ENCODE measurements around the gene CLIP1.

CLIP1 gene

GRCh38 chr12:122354958-122355641, 67.4 kb downstream of the CLIP1 start:
- no peak for DNase-seq

DNA sequence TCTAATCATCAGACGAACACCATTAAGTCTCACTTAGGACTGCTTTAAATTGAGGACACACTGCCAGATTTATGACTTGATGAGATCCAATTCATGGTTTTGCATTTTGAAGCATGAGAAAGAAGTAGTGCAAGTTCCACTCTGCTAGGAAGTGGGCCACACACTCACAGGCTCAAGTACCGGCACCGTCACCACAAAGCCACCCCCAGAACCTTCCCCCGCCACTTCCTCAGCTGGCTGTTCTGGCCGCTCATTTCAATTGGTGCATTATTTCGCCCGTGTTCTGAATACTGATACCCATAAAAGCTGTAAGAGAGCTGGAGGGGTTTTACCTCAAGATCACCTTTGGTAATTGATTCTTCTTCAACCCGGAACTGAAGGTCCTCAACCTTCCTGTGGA, 70.1 kb downstream of the CLIP1 start:
- DNase-seq: no peak

- DNase-seq: no peak
Observed at GRCh38 chr12:122350141-122350848, 72.2 kb downstream of the CLIP1 start.

DNA sequence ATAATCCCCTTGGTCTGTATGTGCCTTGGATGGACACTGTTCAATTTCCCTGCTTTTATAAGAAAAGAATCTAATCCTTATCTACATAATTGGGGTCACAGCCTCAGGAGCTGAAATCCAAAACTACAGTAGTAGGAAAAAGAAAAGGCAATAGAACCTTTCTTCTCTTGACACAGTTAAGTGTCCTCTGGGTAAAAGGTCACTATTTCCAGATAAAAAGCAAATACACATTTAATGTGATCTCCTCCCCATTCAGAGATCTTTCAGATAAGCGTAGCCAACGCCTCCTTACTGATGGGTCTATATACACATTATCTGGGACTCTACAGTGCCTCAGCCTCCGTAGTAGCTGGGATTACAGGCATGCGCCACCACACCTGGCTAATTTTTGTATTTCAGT, 73.4 kb downstream of the CLIP1 start:
- no peak for DNase-seq

DNA sequence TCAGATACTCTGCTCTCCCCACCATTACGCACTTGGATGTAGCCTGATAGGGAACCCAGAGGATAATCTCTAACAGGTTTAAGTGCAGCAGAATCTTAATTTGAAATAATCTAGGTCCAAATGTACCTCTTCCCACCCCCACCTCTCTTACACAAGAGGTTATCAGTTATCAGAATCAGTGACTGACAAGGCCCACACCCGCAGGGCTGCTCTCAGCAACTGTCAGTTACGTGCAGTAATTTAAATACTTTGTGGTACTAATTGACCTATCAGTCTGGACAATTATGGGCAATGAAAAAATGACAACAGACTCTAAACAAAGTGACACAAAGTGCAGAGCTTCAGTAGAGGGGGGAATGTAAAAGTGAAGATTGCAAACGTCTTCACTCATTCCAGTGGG, 74.0 kb downstream of the CLIP1 start:
- no peak for DNase-seq

- no peak for DNase-seq
Observed at GRCh38 chr12:122346054-122346453, 76.4 kb downstream of the CLIP1 start.

- DNase-seq: no peak
Observed at GRCh38 chr12:122345042-122345441, 77.4 kb downstream of the CLIP1 start.

GRCh38 chr12:122336015-122336946, 86.2 kb downstream of the CLIP1 start:
- peak; percentile 39 for DNase-seq

- DNase-seq: no peak
Observed at GRCh38 chr12:122333142-122334087, 89.1 kb downstream of the CLIP1 start.

DNA sequence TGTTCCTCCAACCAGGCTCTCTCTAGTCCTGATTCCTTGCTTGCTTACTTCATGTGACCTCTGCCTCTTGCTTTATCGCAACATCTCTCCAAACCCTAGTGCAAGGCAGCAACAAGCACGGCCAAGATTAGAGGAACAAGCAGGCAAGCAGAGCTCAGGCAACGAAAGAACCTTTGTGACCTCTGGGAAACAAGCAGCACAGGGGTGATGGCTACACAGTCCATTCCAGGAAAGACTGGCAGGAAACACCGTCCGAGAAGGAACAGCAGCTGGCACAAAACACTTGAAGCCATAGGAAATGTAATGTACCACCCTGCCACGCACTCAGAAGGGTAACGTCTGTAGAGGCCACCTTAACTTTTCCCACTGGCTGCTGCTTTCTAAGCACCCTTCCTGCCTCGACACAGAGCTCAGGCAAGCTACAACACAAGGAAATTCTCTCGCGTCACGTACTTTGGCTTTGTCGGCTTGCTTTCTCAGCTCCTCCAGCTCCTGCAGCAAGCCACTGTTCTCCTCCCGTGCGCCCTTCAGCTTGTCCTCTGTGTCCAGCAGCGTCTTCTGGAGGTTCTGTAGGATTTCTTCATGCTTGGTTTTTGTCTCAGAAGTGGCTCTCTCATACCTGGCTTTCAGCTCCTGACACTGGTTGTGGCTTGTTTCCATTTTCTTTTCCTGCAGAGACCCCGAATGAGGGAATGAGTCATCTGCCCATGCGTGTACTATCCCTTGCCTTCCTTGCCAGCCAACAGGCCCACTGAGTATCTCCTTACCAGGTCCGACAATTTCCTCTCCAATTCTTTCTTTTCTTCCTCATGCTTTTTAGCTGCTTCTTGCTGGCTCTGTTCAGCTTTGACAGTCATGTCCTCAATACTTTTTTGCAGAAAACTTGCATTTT, 94.7 kb downstream of the CLIP1 start:
- DNase-seq: no peak

DNA sequence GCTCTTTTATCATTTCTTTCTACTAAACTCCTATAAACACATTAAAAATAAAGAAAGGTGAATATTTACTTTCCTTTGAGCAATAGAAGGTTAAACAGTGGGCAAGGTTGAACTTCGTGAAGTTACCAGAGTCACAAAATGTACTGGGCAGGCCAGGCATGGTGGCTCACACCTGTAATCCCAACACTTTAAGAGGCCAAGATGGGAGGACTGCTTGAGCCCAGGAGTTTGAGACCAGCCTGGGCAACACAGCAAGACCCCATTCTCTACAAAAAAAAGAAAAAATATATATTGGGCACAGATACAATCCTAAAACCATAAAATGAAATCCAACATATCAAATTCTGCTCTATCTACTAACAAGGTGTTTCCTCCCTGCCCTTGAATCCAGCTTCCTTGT, 95.5 kb downstream of the CLIP1 start:
- no peak for DNase-seq

- DNase-seq: no peak
Observed at GRCh38 chr12:122326586-122326985, 95.9 kb downstream of the CLIP1 start.

DNA sequence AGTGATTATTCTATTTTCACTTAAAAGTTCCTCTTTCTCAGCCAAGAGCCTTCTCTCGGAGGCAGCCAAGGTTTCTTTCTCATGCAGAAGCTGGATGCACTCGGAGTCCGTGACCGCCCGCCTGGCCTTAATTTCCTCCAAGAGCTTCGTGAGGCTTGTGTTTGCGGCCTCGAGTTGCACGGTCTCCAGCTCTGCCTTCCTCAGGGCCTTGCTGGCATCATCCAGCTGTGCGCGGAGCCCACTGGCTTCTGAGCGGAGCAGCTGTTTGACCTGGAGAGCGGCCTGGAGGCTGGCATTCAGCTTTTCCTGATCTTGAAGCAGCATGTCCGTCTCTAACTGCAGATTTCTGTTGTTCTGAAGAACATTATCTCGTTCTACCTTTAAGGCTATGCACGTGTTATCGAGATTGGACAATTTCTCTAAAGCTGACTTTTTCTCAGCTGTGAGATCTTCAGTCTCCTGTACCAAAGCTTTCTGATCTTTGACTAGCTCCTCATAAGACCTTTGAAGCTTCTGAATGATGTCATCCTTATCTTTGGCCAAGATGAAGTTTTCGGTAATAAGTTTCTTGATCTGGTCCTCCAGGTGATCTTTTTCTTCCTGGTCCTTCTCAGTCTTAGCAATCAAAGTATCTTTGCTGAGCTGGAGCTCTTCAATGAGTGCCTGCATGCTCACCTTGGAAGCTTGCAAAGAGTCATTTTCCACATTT, 99.0 kb downstream of the CLIP1 start:
- DNase-seq: no peak

GRCh38 chr12:122322501-122322900, 100.0 kb downstream of the CLIP1 start:
- no peak for DNase-seq

DNA sequence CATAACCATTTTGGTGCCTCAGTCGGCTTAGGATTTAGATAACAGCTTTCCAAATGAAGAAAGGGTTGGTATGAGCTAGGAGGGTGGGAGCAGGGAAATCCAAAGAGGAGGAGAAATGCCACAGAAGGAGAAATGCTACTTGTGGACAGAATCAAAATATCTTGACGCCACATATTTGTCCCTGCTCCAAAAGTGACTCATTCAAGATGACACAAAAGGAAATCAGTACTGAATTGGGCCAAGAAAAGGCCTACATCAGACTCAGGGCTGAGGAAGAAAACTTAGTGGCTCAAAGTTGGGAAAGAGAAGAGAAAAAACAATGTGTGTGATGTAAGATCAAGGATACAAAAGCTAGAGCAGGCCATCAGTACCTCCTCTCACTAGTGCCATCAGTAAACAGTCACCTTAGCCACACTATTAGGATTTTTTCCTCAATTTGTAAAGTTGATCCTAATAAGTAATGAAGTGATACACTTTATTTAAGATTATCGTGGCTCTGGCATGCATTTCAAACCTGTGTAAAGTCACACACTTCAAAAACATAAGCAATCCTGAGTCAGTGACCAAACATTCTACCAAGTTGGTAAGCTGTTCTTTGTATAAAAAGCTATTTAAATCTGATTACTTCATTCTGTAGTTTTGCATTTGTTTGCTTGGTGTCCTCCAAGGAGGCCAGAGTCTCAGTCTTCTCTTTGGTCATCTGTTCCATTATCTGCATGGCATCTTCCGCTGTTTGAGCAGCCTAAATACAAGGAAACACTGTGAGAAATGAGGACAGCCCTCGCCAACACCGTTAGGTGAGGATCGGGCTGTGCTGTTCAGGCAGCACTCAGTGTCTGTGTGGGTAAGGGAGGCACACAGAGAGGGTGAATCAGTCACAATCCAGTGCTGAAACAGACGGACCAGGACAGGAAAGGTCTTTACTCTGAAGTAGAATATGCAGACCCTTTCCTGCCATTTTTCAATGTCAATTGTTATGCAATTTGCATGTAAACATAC, 103.6 kb downstream of the CLIP1 start:
- no peak for DNase-seq

DNA sequence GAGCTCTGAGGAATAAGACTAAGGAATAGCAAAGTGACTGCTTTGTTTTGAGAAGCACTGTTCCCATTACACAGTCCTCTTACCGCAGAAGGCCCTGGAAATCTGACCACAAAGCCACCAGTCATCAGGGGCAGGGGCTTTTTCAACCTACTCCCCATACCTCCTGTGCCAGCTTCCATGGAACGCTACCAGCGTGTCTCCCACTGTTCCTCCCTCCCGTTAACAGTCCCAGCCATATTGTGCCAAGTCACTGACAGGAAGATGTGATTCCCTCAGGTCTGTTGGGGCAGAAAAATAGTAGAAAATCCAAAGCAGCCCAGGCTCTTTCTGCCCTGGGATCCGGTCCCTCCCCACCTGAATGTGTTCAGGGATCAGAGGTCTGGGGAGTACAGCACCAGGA, 109.5 kb downstream of the CLIP1 start:
- DNase-seq: no peak

GRCh38 chr12:122311696-122312095, 110.8 kb downstream of the CLIP1 start:
- no peak for DNase-seq

- no peak for DNase-seq
Observed at GRCh38 chr12:122310626-122311333, 111.7 kb downstream of the CLIP1 start.
